Measurements from ENCODE around the gene DNM3.

The DNM3 gene

DNA sequence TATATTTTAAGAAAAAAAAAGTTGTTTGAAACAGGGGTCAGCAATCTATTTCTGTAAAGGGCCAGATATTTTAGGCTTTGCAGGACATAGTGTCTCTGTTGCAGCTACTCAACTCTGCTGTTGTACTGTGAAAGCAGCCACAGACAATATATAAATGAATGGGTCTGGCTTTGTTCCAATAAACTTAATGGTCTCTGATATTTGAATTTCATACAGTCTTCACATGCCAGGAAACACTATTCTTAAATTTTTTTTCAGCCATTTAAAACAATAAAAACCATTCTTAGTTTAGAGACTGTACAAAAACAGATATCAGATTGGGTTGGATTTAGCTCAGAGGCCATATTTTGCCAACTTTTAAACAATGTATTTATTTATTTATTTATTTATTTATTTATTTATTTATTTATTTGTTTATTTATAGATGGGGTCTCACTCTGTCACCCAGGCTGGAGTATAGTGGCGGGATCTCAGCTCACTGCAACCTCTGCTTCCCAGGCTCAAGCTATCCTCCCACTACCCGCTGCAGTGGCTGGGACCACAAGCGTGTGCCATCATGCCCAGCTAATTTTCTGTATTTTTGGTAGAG, 102.8 kb downstream of the DNM3 start:
- no peak for DNase-seq (ENCODE audit: extremely low spot score)
- ChIA-PET POLR2A (no interaction called here), CTCF (no interaction called here)
- TF ChIP-seq ARNT (IDR thresholded peaks at IDR 0.05) (no peak), BHLHE40 (IDR thresholded peaks at IDR 0.05; ENCODE audit: borderline replicate concordance) (no peak), SUZ12 (IDR thresholded peaks at IDR 0.05) (no peak), ZNF384 (IDR thresholded peaks at IDR 0.05) (no peak), FOXM1 (IDR thresholded peaks at IDR 0.05; ENCODE audit: borderline replicate concordance) (no peak), LEF1 (IDR thresholded peaks at IDR 0.05; ENCODE audit: borderline replicate concordance) (no peak)

DNA sequence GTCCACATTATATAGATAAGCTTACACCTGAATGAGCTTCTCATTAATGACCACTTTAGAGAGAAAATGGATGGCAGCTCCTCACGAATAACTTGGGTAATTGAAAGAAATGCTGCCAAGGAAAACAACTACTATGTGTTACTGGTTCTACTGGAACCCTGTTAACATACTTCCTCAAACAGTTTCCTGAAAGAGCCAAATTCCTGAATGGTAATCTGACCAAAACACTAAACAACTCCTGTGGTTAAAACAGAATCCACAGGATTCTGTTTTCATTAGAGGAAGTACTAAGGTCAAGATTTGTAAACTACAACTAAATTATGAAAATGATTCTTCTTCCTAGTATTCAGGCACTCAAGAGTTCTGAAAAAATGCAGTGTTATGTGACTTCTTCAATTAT, 107.2 kb downstream of the DNM3 start:
- CTCF ChIA-PET = interaction anchor here (0.7 kb wide), 1 partner anchor 19 kb away, joined by 3 read pairs; no protein-coding TSS in a partner anchor
- POLR2A ChIA-PET = no interaction called here
- DNase-seq (ENCODE audit: extremely low spot score) = no peak
- no peak for TF ChIP-seq ZNF384 (IDR thresholded peaks at IDR 0.05)
- no peak for TF ChIP-seq FOXM1 (IDR thresholded peaks at IDR 0.05; ENCODE audit: borderline replicate concordance)
- TF ChIP-seq ARNT (IDR thresholded peaks at IDR 0.05) = no peak
- TF ChIP-seq, protein P1, sequence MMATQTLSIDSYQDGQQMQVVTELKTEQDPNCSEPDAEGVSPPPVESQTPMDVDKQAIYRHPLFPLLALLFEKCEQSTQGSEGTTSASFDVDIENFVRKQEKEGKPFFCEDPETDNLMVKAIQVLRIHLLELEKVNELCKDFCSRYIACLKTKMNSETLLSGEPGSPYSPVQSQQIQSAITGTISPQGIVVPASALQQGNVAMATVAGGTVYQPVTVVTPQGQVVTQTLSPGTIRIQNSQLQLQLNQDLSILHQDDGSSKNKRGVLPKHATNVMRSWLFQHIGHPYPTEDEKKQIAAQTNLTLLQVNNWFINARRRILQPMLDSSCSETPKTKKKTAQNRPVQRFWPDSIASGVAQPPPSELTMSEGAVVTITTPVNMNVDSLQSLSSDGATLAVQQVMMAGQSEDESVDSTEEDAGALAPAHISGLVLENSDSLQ (IDR thresholded peaks at IDR 0.05) = no peak
- TF ChIP-seq TARDBP (IDR thresholded peaks at IDR 0.05) = no peak
- TF ChIP-seq ELF4 (IDR thresholded peaks at IDR 0.05) = no peak
- no peak for TF ChIP-seq NFRKB (IDR thresholded peaks at IDR 0.05)
- no peak for TF ChIP-seq BHLHE40 (IDR thresholded peaks at IDR 0.05; ENCODE audit: borderline replicate concordance)
- TF ChIP-seq CTBP1 (IDR thresholded peaks at IDR 0.05; ENCODE audit: borderline replicate concordance) = no peak

DNA sequence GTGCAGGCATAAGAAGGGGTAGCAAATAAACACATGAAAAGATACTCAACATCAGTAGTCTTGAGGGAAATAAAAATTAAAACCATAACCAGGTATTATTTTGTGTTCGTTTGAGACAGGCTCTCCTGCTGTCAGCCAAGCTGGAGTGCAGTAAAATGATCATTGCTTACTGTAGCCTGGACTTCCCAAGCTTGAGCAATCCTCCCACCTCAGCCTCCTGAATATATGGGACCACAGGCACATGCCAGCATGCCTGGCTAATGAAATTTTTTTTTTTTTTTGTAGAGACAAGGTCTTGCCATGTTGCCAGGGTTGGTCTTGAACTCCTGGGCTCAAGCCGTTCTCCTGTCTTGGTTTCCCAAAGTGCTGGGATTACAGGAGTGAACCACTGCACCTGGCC, 108.0 kb downstream of the DNM3 start:
- DNase-seq (ENCODE audit: extremely low spot score) = no peak
- CTCF ChIA-PET = interaction anchor here (0.7 kb wide), 1 partner anchor 18 kb away, joined by 3 read pairs; no protein-coding TSS in a partner anchor
- TF ChIP-seq ZNF384 (IDR thresholded peaks at IDR 0.05) (no peak), BHLHE40 (IDR thresholded peaks at IDR 0.05; ENCODE audit: borderline replicate concordance) (no peak), TARDBP (IDR thresholded peaks at IDR 0.05) (no peak), NFRKB (IDR thresholded peaks at IDR 0.05) (no peak), L3MBTL2 (conservative IDR thresholded peaks at IDR 0.05) (no peak), ELF4 (IDR thresholded peaks at IDR 0.05) (no peak), FOXA1 (IDR thresholded peaks at IDR 0.05) (no peak), ARNT (IDR thresholded peaks at IDR 0.05) (no peak), HDGF (IDR thresholded peaks at IDR 0.05; ENCODE audit: borderline replicate concordance) (no peak), LEF1 (IDR thresholded peaks at IDR 0.05; ENCODE audit: borderline replicate concordance) (no peak), CTBP1 (IDR thresholded peaks at IDR 0.05; ENCODE audit: borderline replicate concordance) (no peak), SUZ12 (IDR thresholded peaks at IDR 0.05) (no peak), FOXM1 (IDR thresholded peaks at IDR 0.05; ENCODE audit: borderline replicate concordance) (no peak), SP1 (IDR thresholded peaks at IDR 0.05) (no peak), FOXK2 (IDR thresholded peaks at IDR 0.05) (no peak)
- TF ChIP-seq, protein P1 (IDR thresholded peaks at IDR 0.05) = no peak
- POLR2A ChIA-PET = no interaction called here

DNA sequence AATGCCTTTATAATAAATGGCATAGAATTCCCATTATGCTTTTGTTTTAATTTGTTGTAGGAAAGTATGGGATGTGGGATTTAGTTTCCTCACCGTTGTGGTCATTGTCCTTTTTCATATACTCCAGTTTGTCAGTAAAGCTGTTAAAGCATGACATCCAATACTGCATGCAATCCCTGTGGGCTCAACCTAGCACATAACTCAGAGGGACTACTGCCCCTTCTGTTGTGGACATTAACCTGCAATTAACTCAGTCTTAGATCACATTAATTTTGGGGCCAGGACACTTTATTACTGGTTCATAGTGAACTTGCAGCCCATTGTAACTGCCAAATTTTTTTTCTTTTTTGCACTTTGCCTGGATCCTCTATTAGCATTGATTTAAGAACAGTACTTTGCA, 112.5 kb downstream of the DNM3 start:
- no peak for TF ChIP-seq LEF1 (IDR thresholded peaks at IDR 0.05; ENCODE audit: borderline replicate concordance)
- ChIA-PET POLR2A (no interaction called here), CTCF (no interaction called here)
- DNase-seq (ENCODE audit: extremely low spot score) = no peak

DNA sequence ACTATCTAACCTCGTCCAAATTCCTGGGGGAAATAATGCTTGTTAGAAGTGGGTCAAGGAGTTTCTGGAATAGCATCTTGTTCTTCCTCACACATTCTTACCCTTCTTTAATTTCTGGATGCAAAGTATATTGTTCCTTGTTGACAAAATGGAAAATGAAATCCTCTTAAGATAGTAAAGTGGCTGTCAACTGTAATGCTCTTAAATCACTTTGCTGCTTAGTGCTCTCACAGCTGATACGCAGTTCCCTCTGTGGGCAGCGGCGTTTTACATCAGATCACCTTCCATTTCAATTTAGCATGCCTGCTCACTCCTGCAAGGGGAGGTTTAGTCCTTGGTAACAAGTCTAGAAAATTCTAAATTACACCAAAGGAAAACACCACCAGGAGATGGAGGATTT, 113.1 kb downstream of the DNM3 start:
- POLR2A ChIA-PET = no interaction called here
- CTCF ChIA-PET = no interaction called here
- TF ChIP-seq BHLHE40 (IDR thresholded peaks at IDR 0.05; ENCODE audit: borderline replicate concordance) = no peak
- TF ChIP-seq SUZ12 (IDR thresholded peaks at IDR 0.05) = no peak
- TF ChIP-seq ARNT (IDR thresholded peaks at IDR 0.05) = no peak
- no peak for TF ChIP-seq HDGF (IDR thresholded peaks at IDR 0.05; ENCODE audit: borderline replicate concordance)
- no peak for TF ChIP-seq CTBP1 (IDR thresholded peaks at IDR 0.05; ENCODE audit: borderline replicate concordance)
- no peak for TF ChIP-seq SP1 (IDR thresholded peaks at IDR 0.05)
- no peak for TF ChIP-seq L3MBTL2 (conservative IDR thresholded peaks at IDR 0.05)
- TF ChIP-seq FOXA1 (IDR thresholded peaks at IDR 0.05) = no peak
- no peak for TF ChIP-seq TARDBP (IDR thresholded peaks at IDR 0.05)
- TF ChIP-seq ZNF384 (IDR thresholded peaks at IDR 0.05) = no peak
- TF ChIP-seq LEF1 (IDR thresholded peaks at IDR 0.05; ENCODE audit: borderline replicate concordance) = no peak
- TF ChIP-seq FOXK2 (IDR thresholded peaks at IDR 0.05) = no peak
- no peak for TF ChIP-seq FOXM1 (IDR thresholded peaks at IDR 0.05; ENCODE audit: borderline replicate concordance)
- TF ChIP-seq NFRKB (IDR thresholded peaks at IDR 0.05) = no peak
- TF ChIP-seq, protein P1 (IDR thresholded peaks at IDR 0.05) = no peak
- DNase-seq (ENCODE audit: extremely low spot score) = no peak

DNA sequence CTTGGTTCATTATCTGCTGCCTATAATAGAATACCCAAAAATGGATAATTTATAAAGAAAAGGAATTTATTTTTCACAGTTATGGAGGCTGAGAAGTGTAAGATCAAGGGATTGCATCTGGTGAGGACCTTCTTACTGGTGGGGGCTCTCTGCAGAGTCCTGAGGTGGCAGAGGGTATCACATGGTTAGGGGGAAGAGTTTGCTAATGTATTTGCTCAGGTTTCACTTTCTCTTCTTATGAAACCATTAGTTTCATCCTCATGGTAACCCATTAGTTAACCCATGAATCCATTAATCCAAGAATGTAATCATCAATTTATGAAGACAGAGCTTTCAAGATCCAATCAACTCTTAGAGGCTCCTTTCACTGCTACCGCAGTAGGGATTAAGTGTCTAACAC, 120.6 kb downstream of the DNM3 start:
- TF ChIP-seq ELF4 (IDR thresholded peaks at IDR 0.05) (no peak), BHLHE40 (IDR thresholded peaks at IDR 0.05; ENCODE audit: borderline replicate concordance) (no peak), FOXM1 (IDR thresholded peaks at IDR 0.05; ENCODE audit: borderline replicate concordance) (no peak), NFRKB (IDR thresholded peaks at IDR 0.05) (no peak), FOXA1 (IDR thresholded peaks at IDR 0.05) (no peak), ZNF384 (IDR thresholded peaks at IDR 0.05) (no peak), LEF1 (IDR thresholded peaks at IDR 0.05; ENCODE audit: borderline replicate concordance) (no peak), ARNT (IDR thresholded peaks at IDR 0.05) (no peak), HDGF (IDR thresholded peaks at IDR 0.05; ENCODE audit: borderline replicate concordance) (no peak), FOXK2 (IDR thresholded peaks at IDR 0.05) (no peak), SUZ12 (IDR thresholded peaks at IDR 0.05) (no peak)
- TF ChIP-seq, protein P1 (IDR thresholded peaks at IDR 0.05) = no peak
- POLR2A ChIA-PET = no interaction called here
- DNase-seq (ENCODE audit: extremely low spot score) = no peak
- CTCF ChIA-PET = no interaction called here
